ENCODE results near the gene GOLGA8S. TPM values are rescaled to one million over a fixed set of nuclear protein-coding genes. Genes with fewer than 3 reads are reported as not detected.
"Not testable (repeated sequence)": the region's sequence is repeated elsewhere in the genome, so short reads cannot be mapped to it uniquely, and the experiment has no call there.

The GOLGA8S gene
- total RNA-seq, 2 experiments from 2014 or later = 0.14 TPM

- Histone ChIP-seq H3K4me1 (ENCODE audit: insufficient read depth, low read length) (no peaks in the 10 kb centered on the region), H3K4me3 (ENCODE audit: low read length) (no peak overlapping the region), H3K27me3 (ENCODE audit: control insufficient read depth in 1 of 2, insufficient read depth in 2 of 2, low read length in 2 of 2) (no peaks in the 10 kb centered on the region), H3K9me3 (ENCODE audit: control insufficient read depth in 1 of 2, insufficient read depth in 1 of 2, low read length in 2 of 2) (no peaks in the 10 kb centered on the region), H3K36me3 (ENCODE audit: insufficient read depth, low read length) (no peaks in the 10 kb centered on the region), H3K27ac (ENCODE audit: low read depth in 1 of 2, low read length in 2 of 2) (no peak overlapping the region)
- TF ChIP-seq, protein P1, sequence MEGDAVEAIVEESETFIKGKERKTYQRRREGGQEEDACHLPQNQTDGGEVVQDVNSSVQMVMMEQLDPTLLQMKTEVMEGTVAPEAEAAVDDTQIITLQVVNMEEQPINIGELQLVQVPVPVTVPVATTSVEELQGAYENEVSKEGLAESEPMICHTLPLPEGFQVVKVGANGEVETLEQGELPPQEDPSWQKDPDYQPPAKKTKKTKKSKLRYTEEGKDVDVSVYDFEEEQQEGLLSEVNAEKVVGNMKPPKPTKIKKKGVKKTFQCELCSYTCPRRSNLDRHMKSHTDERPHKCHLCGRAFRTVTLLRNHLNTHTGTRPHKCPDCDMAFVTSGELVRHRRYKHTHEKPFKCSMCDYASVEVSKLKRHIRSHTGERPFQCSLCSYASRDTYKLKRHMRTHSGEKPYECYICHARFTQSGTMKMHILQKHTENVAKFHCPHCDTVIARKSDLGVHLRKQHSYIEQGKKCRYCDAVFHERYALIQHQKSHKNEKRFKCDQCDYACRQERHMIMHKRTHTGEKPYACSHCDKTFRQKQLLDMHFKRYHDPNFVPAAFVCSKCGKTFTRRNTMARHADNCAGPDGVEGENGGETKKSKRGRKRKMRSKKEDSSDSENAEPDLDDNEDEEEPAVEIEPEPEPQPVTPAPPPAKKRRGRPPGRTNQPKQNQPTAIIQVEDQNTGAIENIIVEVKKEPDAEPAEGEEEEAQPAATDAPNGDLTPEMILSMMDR (IDR thresholded peaks at IDR 0.05) = no peak
- Mint-ChIP-seq H3K27me3 (peaks cover 13% of the 10 kb centered on the region), H3K4me3 (no peak overlapping the region), H3K4me1 (ENCODE audit: low read depth) (no peaks in the 10 kb centered on the region), H3K27ac (no peak overlapping the region), H3K9me3 (no peaks in the 10 kb centered on the region), H3K36me3 (ENCODE audit: low read depth) (no peaks in the 10 kb centered on the region)
- POLR2A ChIA-PET = interaction anchor here (0.6 kb wide), 1 partner anchor 20 kb away, joined by 4 read pairs; no protein-coding TSS in a partner anchor
- intact Hi-C loops (cut with DNase I, micrococcal nuclease) = no loop called here
- ATAC-seq (ENCODE audit: poor library complexity) (no peak), DNase-seq (no peak)
- CTCF ChIA-PET = no interaction called here
Observed at GRCh38 chr15:23395832-23396231, 41.3 kb downstream of the GOLGA8S start.

DNA sequence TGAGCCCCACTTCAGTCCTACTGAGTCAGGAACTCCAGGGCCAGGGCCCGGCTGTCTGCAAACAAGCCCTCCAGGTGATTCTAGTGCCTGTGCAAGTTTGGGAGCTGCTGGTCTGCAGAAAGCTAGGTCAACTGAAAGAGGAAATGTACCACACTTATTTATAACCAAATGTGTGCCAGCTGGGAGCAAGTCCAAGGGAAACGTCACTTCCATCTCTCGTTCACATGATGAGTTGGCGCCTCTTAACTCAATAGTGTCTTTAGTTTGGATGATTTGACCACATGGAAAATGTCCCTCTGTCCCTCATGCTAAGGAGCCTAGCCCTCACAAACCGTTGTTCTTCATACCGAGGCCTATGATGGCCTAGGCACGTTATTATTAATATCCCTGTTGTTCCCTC, 43.2 kb downstream of the GOLGA8S start:
- POLR2A ChIA-PET = no interaction called here
- intact Hi-C loops (cut with DNase I, micrococcal nuclease) = no loop called here
- Mint-ChIP-seq H3K9me3 (no peaks in the 10 kb centered on the region), H3K36me3 (ENCODE audit: low read depth) (no peaks in the 10 kb centered on the region), H3K4me1 (ENCODE audit: low read depth) (no peaks in the 10 kb centered on the region), H3K27me3 (peaks cover 9% of the 10 kb centered on the region), H3K27ac (no peak overlapping the region), H3K4me3 (no peak overlapping the region)
- Histone ChIP-seq H3K9me3 (ENCODE audit: control insufficient read depth in 1 of 2, insufficient read depth in 1 of 2, low read length in 2 of 2) (no peaks in the 10 kb centered on the region), H3K27ac (ENCODE audit: low read depth in 1 of 2, low read length in 2 of 2) (no peak overlapping the region), H3K4me3 (ENCODE audit: low read length) (no peak overlapping the region), H3K36me3 (ENCODE audit: insufficient read depth, low read length) (no peaks in the 10 kb centered on the region), H3K4me1 (ENCODE audit: insufficient read depth, low read length) (no peaks in the 10 kb centered on the region), H3K27me3 (ENCODE audit: control insufficient read depth in 1 of 2, insufficient read depth in 2 of 2, low read length in 2 of 2) (no peaks in the 10 kb centered on the region)
- ATAC-seq (ENCODE audit: poor library complexity) = no peak
- TF ChIP-seq, protein P1 (IDR thresholded peaks at IDR 0.05) = no peak
- DNase-seq = no peak
- CTCF ChIA-PET = no interaction called here

- H3K36me3 Mint-ChIP-seq (ENCODE audit: low read depth); H3K36me3 ChIP-seq (ENCODE audit: insufficient read depth, low read length); POLR2A ChIA-PET; H3K4me3 ChIP-seq (ENCODE audit: low read length); H3K27ac ChIP-seq (ENCODE audit: low read depth in 1 of 2, low read length in 2 of 2); H3K4me3 Mint-ChIP-seq; H3K4me1 Mint-ChIP-seq (ENCODE audit: low read depth); CTCF ChIA-PET; H3K4me1 ChIP-seq (ENCODE audit: insufficient read depth, low read length); H3K9me3 ChIP-seq (ENCODE audit: control insufficient read depth in 1 of 2, insufficient read depth in 1 of 2, low read length in 2 of 2); H3K27me3 ChIP-seq (ENCODE audit: control insufficient read depth in 1 of 2, insufficient read depth in 2 of 2, low read length in 2 of 2); intact Hi-C loops (cut with DNase I, micrococcal nuclease); ATAC-seq (ENCODE audit: poor library complexity); H3K27me3 Mint-ChIP-seq; H3K27ac Mint-ChIP-seq; DNase-seq; H3K9me3 Mint-ChIP-seq: not testable (repeated sequence)
Observed at GRCh38 chr15:23398357-23398756, 43.8 kb downstream of the GOLGA8S start.

DNA sequence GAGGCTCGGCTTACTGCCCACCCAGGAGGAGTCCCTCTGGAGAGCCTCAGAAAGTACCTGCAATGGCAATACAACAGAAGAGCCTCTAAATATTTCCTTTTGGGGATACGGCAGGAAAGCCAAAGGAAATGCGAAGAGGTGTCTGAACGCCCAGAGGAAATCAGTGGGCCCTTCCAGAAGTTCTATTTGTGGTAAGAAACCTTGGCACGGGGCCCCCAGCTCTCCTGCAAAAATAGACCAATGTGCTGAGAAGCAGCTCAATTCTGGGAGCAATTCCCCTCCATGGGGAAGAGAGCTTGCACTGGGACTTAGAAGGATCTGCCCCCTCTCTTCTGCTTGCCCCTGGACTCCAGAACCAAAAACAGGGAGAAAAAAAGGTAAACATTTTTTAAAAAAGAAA, 44.7 kb downstream of the GOLGA8S start:
- H3K9me3 Mint-ChIP-seq; H3K4me3 Mint-ChIP-seq; H3K27ac ChIP-seq (ENCODE audit: low read depth in 1 of 2, low read length in 2 of 2); H3K27me3 ChIP-seq (ENCODE audit: control insufficient read depth in 1 of 2, insufficient read depth in 2 of 2, low read length in 2 of 2); DNase-seq; intact Hi-C loops (cut with DNase I, micrococcal nuclease); H3K4me1 ChIP-seq (ENCODE audit: insufficient read depth, low read length); H3K9me3 ChIP-seq (ENCODE audit: control insufficient read depth in 1 of 2, insufficient read depth in 1 of 2, low read length in 2 of 2); CTCF ChIA-PET; H3K27ac Mint-ChIP-seq; H3K36me3 Mint-ChIP-seq (ENCODE audit: low read depth); POLR2A ChIA-PET; H3K4me1 Mint-ChIP-seq (ENCODE audit: low read depth); H3K36me3 ChIP-seq (ENCODE audit: insufficient read depth, low read length); H3K27me3 Mint-ChIP-seq; H3K4me3 ChIP-seq (ENCODE audit: low read length); ATAC-seq (ENCODE audit: poor library complexity): not testable (repeated sequence)

Measured in CD4-positive, alpha-beta T cell (primary cell).